Measurements from ENCODE around the gene PPM1B.
"Not testable (repeated sequence)": the region's sequence is repeated elsewhere in the genome, so short reads cannot be mapped to it uniquely, and the experiment has no call there.

The PPM1B gene

DNA sequence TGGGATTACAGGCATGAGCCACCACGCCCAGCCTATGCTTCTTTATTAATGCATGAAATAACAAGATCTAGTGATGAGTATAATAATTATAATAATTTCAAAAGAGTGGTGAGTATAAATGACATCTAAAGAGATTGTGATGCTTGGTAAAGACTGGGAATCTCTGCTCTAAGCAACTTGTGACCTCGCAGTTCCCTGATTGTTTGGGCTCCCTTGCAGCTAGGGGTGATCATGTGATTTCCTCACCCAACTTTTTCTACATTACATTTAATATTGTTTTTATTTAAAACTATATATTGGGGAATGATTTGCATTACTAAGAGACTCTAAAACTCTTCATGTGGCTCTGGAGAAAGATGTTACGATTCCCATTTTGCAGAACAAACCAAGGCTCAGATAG is 4.1 kb upstream of the PPM1B start:
- DNase-seq = no peak

DNA sequence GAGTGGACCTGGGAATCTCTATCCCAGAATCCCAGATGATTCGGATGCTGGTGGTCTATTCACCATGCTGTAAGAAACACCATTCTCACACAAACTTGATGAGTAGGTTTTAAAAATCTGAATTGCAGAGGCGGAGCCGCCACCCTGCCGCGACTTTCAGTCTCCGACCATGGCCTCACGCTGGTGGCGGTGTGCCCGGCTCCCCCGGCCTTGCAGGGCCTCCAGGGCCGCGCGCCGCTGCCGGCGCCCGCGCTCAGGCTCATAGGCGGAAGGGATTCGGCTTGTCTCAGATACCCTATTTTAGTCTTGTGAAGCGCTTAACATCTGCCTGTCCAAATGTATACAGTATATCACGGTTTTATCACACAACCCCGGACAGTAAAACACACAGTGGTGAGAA is 2.6 kb upstream of the PPM1B start:
- no peak for DNase-seq

DNA sequence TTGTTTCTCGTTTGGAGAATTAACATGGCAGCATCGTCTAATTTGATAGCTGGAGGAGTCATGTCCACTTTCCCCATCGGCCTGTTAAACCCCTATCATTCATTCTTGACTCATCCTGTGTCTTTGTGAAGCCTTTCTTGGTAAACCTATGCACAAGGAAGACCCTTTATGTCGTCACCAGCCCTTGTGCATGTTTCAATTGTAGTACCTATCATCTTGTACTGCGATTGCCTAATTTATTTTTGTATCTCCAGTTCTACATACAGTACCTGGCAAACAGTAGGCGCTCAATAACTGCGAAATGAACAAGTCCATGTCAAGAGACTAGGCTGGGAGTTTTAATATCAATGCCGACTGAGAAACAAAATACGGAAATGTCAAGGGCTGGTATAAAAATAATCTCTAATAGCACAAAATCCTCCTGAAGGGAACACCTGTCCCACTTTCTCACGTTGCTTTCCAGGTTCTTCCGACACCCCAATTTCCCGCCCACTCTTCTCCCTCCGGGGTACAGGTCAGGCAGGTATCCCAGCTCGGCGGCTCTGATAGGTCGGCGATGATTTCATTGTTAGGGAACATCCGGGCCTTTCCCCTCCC is 1.3 kb upstream of the PPM1B start:
- peak; percentile 84 for DNase-seq

DNA sequence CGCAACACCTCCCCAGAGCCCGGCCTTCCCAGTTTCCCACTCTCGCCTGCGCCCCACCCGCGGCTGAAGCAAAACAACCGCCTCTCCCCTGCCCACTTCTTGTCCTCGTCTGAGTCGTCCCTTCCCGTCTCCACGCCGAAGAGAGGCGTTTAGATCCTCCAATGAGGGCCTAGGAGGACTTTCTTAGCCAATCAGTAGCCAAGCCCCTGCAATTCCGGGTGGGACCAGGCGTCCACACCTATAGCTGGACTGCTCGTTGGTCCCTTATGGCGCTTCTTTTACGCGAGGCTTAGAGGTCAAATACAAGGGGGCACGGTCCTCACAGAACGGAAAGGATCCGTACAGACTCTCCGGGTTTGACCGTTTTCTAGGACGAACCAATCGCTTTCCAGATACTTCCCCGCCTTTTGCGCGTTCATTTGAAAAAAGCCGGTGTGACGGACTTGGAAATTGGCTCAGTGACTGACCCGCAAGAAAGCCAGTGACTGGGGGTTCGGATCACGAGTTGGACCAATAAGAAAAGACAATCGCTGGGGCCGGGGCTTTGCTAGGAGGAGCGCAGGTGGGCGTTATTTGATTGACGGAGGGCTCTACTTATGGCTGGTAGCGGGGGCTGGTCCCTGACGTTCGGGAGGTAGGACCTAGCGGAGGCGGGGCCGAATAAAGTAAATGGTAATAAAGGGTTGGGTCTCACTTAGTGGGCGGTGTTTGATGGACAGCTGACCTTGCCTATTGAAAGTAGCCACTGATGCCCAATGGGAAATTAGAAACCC is 581 bp upstream of the PPM1B start:
- peak; percentile 100 for DNase-seq

DNA sequence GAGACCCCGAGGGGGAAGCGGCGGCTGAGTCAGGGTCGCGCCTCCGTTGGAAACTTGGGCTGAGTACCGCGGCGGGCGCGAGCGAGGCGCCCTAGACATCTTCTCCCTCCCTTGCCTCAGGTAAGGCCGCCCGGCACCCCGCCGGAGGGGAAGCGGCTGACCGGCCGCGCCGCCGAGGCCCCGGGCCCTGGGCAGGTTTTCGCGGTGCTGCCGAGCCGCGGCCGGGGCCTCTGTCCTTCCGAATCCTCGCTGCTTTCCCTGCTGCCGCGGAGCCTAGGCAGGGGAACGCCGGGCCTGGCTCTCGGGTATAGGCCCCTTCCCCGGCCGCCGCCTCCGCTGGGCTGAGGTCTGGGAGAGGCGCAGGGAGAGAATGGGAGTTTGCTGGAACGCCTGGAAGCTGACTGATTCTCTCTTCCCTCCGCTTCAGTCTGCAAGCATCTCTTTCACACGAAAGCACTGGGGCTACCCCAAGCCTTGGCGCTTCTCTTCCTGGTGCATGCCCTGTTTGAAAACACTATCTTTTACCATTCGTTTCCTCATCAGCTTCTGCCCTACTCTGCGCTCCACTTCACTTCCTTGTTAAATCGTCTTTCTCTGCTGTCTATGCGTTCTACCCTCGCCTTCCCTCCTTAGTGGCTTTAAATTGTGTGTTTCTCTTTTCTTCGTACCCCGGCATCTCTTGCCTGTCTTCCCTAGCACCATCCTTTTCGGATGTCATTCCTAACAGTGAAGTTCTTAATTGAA is 652 bp downstream of the PPM1B start:
- peak; percentile 73 for DNase-seq

DNA sequence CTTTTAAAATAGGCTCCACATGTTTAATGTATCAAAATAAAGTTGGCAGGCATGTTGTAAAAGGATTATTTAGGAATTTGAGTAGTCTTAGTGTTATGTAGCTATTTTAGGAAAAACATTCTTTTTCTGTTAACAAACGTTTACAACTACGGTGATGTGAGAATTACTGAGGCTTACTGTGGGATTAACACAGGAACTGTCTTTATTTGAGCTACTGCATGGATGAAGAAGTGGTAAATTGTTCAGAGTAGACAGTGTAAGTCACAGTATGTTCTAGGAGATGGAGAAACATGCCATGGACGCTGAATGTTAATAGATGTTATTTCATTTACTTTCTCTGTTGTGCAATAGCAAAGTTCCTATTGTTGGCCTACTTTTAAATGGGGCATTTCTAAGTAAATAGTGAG is 1.6 kb downstream of the PPM1B start:
- DNase-seq = no peak

DNA sequence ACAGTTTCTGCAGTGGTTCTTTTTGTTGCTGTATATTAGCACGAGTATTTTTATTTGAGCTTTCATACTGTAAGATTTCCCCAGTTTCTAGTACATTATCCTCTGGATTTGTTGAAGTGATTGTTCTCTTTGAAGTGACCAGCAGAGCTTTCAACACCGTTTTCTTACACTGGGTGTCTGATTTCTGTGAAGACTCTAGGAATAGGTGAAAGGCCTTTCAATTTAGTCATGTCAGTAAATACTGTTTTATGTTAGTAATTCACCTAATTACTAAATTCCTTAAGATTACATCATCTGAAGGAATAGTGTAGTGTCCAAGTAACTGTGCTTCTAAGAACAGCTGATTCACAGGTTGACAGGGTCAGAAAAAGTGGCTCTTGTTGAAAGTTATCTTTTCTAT is 2.3 kb downstream of the PPM1B start:
- DNase-seq = no peak

DNA sequence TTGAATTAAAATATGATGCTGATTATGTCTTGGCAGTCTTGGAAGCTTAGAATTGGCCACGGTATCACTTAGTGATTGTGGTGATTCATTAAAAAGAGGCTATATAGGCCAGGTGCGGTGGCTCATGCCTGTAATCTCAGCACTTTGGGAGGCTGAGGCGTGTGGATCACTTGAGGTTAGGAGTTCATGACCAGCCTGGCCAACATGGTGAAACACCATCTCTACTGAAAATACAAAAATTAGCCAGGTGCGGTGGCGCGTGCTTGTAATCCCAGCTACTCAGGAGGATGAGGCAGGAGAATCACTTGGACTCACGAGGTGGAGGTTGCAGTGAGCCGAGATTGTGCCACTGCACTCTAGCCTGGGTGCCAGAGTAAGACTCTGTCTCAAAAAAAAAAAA is 2.8 kb downstream of the PPM1B start:
- not testable (repeated sequence) for DNase-seq

DNA sequence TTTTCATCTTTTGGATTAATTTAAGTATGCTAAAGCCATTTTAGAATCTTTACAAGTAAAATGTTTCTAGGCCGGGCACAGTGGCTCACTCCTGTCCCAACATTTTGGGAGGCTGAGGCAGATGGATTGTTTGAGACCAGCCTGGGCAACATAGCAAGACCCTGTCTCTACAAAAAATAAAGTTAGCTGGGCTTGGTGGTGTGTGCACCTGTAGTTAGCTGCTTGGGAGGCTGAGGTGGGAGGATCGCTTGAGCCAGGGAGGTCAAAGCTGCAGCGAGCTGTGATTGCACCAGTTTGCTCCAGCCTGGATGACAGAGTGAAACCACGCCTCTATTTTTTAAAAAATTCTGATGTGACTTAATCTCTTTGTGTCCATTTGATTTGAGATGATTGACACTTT is 3.9 kb downstream of the PPM1B start:
- no peak for DNase-seq

DNA sequence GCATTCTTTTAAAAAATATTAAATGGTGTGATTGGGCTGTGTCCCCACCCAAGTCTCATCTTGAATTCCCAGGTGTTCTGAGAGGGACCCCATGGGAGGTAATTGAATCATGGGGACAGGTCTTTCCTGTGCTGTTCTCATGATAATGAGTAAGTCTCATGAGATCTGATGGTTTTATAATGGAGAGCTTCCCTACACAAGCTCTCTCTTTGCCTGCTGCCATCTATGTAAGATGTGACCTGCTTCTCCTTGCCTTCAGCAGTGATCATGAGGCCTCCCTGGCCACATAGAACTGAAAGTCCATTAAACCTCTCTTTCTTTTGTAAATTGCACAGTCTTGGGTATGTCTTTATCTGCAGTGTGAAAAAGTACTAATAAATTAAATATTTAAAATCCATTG is 10.3 kb downstream of the PPM1B start:
- DNase-seq = no peak

DNA sequence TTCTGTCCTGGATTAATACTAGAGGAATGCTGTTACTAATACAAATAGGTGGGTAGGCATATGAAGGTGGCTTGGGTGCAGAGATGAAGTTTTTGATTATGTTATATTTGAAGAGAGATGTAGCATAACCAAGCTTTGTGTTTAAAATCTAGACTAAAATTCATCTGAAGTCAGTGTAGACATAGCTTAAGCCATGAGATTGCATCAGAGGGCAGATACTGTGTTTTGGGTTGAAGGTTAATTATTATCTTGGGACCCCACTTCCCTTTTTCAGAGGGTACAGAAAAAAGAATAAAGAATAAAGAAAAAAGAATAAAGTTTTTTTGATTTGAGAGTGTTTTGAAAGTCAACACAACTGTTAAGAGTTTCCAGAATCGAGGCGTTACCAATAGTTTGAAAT is 13.0 kb downstream of the PPM1B start:
- no peak for DNase-seq

DNA sequence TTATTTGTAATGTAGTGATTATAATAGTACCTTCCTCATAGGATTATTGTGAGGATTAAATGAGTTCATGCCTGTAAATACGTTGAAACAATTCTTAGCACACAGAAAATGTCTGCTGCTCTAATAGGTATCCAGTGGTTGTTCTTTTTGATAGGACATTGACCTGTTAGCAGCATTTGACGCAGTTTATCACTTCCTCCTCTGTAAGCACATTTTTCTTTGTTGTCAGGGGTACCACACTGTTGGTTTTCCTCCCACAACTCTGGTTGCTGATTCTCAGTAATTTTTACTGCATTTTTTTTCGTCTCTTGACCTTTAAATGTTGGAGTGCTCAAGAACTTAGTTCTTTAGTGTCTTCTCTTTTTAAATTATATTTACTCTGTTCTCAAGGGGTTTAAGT is 15.4 kb downstream of the PPM1B start:
- DNase-seq = no peak

DNA sequence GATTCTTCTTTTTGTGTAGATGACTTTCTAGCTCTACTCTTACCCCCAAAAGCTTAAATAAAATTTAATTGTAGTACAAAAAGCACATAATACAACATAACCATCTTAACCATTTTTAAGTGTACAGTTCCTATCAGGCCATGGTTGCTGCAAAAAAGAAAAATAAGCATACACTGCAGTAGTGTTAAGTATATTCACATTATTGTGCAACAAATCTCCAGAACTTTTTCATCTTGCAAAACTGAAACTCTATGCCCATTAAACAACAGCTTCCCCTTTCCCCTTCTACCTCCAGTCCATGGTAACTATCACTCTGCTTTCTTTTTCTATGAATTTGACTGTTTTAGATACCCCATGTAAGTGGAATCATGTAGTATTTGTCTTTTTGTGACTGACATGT is 18.1 kb downstream of the PPM1B start:
- no peak for DNase-seq

DNA sequence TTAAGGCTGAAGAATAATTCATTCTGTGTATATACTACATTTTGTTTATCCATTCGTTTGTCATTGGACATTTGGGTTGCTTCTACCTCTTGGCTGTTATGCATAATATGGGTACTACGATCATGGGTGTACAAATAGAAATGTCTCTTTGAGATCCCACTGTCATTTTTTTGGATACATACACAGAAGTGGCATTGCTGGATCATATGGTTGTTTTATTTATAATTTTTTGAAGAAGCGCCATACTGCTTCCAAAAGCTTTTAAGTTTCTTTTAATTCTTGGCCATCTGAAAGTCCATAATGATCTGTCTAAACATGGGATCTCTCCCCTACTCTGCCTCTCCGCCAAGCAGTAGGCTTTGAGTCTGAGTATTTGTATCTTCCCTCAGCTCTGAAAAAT is 18.6 kb downstream of the PPM1B start:
- no peak for DNase-seq

DNA sequence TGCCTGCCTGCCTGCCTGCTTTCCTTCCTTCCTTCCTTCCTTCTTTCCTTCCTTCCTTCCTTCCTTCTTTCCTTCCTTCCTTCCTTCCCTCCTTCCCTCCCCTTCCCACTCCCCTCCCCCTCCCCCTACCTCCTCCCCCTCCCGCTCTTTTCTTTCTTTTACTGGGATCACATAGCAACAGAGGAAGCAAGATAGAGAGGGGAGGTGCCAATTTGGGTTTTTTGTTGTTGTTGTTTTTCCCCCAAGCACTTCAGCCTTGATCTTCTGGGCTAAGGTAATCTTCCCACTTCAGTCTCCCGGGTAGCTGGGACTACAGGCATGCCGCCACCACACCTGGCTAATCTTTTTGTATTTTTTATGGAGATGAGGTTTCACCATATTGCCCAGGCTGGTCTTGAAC is 20.0 kb downstream of the PPM1B start:
- no peak for DNase-seq

DNA sequence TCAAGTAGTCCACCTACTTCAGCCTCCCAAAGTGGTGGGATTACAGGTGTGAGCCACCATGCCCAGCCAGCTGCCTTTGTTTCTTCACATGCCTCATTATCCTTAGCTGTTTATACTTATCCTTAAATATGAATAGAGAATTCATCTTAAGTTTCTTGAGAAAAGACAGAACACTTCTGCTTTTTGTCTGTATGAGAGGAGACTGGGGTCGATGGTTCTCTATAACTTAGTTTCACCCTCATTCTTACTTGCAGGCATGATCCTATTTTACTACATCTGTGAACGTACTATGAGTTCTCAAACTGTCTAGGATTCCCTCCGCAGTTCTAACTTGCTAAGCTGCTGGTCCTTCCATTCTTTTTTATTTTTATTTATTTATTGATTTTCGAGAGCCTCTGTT is 20.4 kb downstream of the PPM1B start:
- no peak for DNase-seq

DNA sequence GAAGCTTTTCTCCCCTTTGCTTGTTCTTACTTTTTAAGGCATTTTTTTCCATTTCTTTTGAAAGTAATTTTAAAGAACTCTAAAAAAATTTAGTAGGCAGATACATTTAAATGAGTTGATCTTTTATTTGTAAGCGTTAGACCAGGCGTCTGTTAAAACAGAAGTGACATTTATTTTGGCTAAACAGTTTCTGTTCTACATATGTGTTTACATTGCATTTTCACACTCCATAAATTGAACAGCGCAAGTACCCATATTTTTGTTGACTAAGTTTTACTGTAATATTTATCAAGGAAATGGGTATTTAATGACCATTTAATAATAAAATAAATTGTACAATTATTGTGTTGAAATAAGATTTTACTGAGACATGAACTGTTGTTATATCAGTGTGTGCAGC is 21.9 kb downstream of the PPM1B start:
- DNase-seq = no peak

DNA sequence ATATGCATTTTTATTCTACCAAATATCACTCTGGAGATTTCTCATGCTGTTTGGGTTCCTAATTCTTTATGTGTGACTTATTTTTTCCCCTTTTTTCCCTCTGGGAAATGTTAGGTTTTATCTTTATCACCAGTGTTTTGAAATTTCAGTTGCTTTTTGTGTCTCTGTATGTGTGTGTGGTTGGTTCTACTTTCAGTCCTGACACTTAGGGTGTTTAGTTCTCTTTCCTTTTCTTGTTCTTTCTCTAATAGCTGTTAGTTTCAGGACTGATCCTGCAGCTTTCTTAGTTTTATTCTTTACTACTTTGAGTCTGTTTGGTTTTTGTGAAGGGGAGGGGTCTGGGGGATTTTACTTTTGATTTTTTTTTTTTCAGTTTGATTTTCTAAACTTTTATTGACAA is 23.1 kb downstream of the PPM1B start:
- DNase-seq = no peak

DNA sequence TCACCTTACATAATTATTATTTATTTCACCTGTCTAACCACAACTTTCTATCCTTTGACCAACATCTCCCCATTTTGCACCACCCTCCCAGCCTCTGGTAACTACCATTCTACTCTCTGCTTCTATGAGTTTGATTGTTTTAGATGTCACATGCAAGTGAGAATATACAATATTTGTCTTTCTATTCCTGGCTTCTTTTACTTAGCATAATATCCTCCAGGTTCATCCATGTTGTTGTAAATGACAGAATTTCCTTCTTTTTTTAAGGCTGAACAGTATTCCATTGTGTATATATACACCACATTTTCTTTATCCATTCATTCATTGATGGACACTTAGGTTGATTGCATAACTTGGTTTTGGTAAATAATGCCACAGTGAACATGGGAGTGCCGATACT is 24.0 kb downstream of the PPM1B start:
- no peak for DNase-seq

DNA sequence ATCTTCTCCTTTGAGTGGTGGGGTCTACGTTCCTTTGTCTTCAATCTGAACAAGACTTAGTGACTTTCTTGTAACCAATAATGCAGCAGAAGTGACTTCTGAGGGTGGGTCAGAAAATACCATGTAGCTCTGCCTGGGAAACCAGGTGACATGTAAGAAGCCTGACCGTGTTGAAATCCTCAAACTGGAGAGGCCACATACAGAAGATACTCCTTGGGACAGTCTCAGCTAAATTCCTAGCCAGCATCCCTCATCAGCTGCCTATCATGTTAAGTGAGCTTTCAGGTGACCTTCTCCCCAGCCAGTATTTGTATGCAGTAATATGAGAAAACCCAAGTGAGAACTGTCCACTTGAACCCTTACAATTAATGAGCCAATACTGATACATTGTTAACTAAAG is 27.0 kb downstream of the PPM1B start:
- DNase-seq = no peak

DNA sequence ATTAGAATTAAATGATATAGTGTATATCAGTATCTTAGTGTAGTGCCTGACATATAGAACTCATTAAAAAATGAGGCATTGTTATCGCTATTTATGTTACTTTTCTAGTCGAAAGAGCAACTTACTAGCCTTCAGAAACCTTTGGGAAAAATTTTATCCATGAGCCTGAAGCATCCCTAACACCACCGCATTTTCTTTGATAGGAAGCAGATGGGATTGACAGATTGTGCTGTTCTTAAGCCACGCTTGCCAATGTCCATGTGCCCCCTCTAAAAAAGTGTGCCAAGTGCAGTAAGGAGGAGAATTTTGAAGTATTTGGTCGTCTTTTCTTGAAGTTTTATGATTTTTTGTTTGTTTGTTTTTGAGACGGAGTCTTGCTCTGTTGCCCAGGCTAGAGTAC is 29.1 kb downstream of the PPM1B start:
- DNase-seq = no peak

DNA sequence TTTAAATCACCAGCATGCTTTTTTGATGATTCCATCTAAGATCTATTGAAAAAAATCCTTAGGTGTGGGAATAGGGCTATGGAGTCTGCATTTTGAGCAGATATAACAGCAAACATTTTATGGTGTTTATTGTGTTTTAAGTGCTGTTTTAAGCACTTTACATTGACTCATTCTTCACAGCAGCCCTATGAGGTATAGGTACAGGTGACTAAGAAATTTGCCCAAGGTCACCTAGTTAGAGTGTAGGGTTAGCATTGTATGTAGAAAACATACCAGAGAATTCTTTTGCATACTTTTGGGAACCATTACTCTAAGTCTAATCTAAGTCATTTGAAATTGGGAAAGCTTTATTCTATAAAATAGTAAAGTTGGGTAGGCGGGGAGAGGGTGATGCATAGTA is 31.3 kb downstream of the PPM1B start:
- peak; percentile 7 for DNase-seq

DNA sequence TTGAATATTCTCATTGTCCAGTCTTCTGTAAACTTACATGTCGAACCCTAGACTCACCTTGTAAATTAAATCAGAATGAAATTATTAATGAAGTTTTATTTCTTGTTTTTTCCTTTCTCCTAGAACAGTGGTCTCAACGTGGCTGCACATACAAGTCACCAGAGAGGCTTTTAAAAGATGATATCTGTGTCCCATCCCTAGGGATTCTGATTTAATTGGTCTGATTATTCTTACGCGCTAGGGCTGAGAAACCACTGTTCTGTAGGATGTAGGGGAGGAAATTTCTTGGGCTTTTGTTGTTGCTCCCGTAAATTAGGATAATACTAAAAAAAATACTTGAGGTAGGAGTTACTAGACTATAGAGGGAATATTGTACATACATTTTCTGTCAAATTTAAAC is 32.1 kb downstream of the PPM1B start:
- DNase-seq = no peak

DNA sequence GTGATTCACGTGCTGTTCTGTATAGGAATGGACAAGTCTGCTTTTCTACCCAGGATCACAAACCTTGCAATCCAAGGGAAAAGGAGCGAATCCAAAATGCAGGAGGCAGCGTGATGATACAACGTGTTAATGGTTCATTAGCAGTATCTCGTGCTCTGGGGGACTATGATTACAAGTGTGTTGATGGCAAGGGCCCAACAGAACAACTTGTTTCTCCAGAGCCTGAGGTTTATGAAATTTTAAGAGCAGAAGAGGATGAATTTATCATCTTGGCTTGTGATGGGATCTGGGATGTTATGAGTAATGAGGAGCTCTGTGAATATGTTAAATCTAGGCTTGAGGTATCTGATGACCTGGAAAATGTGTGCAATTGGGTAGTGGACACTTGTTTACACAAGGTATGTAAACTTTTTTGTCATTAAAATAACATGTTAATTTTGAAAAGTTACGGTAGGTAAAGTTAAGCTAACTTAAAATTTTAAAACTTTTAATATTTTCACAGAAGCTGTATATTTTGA is 33.0 kb downstream of the PPM1B start:
- DNase-seq = no peak
